Ammon's horn (tissue), 1 donor: ENCODE measurements around the gene DIS3L2.
"Not testable (repeated sequence)": the region's sequence is repeated elsewhere in the genome, so short reads cannot be mapped to it uniquely, and the experiment has no call there.

Experiments used
- DNase-seq: peaks from one replicate; pipeline ENCODE4 v3.0.0-alpha.2; 2016; ENCODE audit warnings: low spot score

The DIS3L2 gene

DNA sequence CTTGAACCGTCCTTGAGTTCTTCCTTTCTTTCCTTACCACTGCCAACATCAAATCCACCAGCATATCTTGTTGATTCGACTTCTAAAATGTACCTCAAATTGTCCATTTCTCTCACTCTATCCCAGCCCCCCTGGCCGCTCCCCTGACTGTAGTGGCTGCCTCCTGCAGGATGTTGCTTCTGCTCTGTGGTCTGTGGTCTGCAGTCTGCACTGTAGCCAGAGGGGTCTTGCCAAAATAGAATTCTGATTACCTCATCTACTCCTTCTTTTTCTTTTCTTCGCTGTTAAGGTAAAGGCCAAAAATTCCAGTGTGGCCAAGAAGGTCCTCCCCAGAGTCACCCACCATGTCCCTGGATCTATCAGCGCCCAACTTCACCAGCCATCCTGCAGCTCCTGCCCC, 337.6 kb downstream of the DIS3L2 start:
- DNase-seq = no peak

- DNase-seq = no peak
Observed at GRCh38 chr2:232299927-232300674, 338.6 kb downstream of the DIS3L2 start.

DNA sequence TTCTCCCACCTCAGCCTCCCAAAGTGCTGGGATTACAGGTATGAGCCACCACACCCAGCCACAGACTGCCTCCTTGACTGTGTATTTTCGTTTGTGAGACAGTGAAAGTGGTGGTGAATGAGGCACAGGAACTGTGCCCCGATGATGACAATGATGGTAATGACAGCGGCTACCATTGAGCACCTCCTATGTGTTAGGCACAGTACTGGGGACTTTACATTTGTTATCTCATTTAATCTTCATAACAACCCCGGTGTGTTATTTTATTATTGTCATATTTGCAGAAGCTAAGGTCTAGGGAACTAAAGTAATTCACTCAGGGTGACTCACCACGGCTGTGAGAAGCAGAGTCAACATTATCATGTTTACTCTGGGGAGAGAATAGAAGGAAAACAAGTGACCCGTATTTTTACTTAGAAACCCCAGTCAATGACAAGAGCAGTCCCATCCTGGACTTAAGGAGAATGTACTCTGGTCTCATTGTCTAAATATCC, 339.4 kb downstream of the DIS3L2 start:
- DNase-seq = no peak

GRCh38 chr2:232304236-232304635, 342.7 kb downstream of the DIS3L2 start:
- no peak for DNase-seq

GRCh38 chr2:232306741-232307305, 345.3 kb downstream of the DIS3L2 start:
- DNase-seq = no peak

DNA sequence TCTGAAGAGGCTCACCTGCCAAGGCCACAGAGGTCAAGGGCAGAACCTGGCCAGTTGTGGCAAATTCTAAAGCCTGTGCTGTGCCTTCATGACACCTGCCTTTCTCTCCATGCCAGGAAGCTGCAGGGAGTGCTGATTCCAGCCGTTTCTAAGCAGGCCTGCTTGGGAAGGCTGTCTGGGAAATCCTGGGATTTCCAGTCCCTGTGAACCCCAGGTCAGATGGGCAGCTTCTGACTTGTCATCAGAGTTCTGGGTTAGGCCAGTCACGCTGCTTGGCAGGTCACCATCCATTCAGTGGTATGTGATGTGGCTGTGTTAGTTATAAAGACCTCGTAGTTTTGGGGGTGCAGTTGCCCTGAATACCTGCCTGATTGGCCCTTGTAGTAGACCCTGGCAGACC, 346.3 kb downstream of the DIS3L2 start:
- no peak for DNase-seq

DNA sequence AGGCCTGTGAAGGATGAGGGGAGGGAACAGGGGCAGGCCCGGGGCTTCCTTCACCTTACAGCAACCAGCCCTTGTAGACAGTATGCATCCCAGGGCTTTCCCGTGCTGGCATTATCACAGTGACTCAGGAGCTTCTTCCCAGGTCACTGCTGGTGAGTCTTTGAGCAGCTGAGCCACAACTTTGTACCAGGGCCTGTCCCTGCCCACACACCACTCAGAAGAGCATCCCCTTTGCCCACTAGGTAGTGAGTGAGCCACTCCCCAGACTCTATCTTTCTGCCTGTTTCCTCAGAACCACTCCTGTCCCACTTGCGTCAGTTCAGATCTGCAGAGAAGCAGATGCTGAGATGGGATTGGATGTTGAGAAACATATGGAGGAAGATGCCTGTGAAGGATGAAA, 347.5 kb downstream of the DIS3L2 start:
- DNase-seq = no peak

- DNase-seq = no peak
Observed at GRCh38 chr2:232309592-232309991, 348.1 kb downstream of the DIS3L2 start.

- no peak for DNase-seq
Observed at GRCh38 chr2:232310121-232310520, 348.6 kb downstream of the DIS3L2 start.

DNA sequence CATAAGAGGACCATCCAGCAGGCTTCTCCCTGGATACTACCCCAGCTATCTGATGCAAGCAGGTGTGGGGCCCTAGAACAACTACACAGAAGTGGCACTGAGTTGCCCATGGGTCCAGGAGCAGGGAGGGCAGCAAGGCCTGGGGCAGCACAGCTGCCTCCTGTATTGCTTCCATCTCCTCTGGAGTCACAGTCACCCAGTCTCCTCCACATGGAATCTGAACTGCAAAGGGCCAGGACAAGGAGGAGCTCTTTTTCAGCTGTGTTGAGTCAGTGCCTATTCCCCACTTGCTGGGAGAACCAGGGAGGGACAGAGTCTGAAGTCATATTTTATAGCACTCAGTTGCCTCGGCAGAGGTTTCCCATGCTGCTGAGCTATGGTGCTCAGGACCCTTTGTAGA, 349.2 kb downstream of the DIS3L2 start:
- no peak for DNase-seq

DNA sequence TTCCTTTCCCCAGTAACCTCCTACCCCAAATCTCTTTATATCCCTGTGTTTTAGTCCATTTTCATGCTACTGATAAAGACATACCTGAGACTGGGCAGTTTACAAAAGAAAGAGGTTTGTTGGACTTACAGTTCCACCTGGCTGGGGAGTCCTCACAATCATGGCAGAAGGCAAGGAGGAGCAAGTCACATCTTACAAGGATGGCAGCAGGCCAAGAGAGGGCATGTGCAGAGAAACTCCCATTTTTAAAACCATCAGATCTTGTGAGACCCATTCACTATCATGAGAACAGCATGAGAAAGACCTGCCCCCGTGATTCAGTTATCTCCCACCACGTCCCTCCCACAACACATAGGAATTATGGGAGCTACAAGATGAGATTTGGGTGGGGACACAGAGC, 352.1 kb downstream of the DIS3L2 start:
- not testable (repeated sequence) for DNase-seq

GRCh38 chr2:232315049-232315922, 353.8 kb downstream of the DIS3L2 start:
- peak; percentile 80 for DNase-seq

DNA sequence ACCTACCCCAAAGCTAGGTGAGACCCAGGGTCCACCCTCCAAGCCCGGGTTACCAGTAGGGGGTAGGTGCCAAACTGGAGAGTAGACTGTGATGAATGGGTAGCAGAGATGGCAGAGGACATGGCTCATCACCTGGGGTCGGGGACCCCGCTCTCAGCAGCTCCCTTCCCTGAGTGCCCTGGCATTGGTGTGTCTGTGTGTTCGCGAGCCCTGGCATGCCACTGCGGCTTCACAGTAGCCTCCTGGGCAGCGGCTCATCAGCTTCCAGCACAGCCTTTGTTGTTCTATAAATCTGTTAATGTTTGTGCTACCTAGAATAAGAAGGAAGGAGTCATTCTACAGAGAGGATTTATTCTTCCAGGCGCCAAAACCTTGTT, 354.4 kb downstream of the DIS3L2 start:
- DNase-seq = no peak

DNA sequence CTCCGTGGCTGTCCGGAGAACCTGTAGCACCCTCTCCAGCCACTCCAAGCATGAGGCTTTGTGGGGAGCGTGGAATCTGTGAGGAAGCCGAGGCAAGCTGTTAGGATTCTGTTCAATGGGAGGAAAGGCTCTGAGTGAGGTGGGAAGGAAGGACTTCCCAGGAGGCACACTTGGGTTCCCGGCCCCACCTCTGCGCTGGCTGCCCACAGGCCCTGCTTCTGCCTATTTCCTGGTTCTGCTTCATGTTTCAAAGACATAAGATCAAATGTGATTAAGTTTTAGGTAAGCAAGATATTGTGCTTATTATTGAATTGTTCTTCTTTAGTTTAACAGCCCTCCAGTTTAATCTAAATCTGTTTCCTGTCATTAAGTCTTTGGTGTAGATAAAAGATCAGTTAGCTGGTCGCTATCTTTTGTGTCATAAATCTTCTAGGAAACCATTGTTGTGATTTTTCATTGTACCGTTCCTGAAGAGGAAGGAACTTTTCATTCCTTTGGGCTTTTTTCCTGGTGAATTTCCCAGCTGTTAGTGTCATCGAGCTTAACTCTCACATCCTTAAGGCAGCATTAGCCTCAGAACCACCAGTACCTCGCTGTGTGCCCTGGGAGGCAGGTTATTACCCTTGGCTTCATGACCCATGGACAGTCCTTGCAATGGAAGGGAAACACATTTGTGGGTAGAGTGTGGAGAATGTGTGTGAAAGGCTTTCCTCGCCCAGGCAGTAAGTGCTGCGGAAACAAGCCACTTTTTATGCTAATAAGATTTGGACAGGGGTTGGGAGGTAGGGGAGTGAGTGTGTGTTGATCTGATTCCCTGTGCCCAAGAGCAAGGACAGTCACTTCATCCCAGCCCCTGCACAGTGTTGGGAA, 355.2 kb downstream of the DIS3L2 start:
- DNase-seq = no peak

GRCh38 chr2:232318169-232318855, 356.8 kb downstream of the DIS3L2 start:
- no peak for DNase-seq

GRCh38 chr2:232319067-232319802, 357.7 kb downstream of the DIS3L2 start:
- no peak for DNase-seq

DNA sequence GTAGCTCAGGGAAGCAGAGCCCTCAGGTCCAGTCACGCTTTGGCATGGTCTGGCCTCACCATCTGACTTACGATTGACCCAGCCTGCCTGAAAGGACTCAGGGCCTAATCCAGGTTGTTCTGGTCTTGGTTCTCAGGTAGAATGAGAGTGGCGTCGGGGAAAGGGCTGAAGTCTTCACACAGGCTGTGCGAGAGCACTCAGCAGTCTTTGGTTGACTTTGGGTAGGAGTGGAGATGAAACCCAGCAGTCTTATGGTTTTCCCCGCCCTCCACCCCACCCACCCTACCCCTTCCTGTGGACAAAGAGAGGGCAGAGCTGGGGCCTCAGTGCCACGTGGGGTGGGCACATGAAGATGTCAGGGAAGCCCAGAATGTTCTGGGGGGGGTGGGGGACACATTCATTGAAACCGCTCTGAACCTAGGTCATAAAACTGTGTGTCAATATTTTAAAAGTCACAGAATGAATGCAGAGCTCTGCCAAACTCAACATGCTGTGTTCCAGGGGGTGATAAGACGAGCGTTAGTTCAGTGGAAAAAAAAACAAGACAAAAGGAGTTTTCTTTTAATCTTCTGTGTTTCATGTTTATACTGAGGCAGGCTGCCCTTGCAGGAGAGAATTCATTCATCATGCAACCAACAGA, 358.4 kb downstream of the DIS3L2 start:
- no peak for DNase-seq

- no peak for DNase-seq
Observed at GRCh38 chr2:232320443-232320803, 358.9 kb downstream of the DIS3L2 start.

- no peak for DNase-seq
Observed at GRCh38 chr2:232321156-232321816, 359.8 kb downstream of the DIS3L2 start.
